Spinal cord (tissue), 10 donors: ENCODE results near the gene NAA60. TPM values are rescaled to one million over a fixed set of nuclear protein-coding genes. Genes with fewer than 3 reads are reported as not detected.

Experiments
- DNase-seq, 6 donors: peaks; one replicate each; pipeline versions ENCODE4 v3.0.0 to v3.0.0-alpha.2; 2013 to 2015; ENCODE audit warnings: low spot score in 6 of 6, low read depth in 4 of 6
- H3K27ac ChIP-seq: one replicate; pipeline ENCODE4 v1.5.1; 2013; ENCODE audit warnings: low read depth, low read length, control low read depth
- H3K27me3 ChIP-seq: one replicate; pipeline ENCODE4 v1.6.1; 2013; ENCODE audit warnings: low read length; ENCODE audit not compliant: control insufficient read depth, insufficient read depth
- H3K36me3 ChIP-seq: one replicate; pipeline ENCODE4 v1.6.1; 2013; ENCODE audit warnings: low read length; ENCODE audit not compliant: control insufficient read depth, insufficient read depth
- H3K4me1 ChIP-seq: one replicate; pipeline ENCODE4 v1.6.1; 2013; ENCODE audit warnings: low read length; ENCODE audit not compliant: control insufficient read depth, insufficient read depth
- H3K4me3 ChIP-seq: one replicate; pipeline ENCODE4 v1.5.1; 2013; ENCODE audit warnings: low read depth, low read length, control low read depth
- H3K9me3 ChIP-seq: one replicate; pipeline ENCODE4 v1.6.1; 2013; ENCODE audit warnings: low read length; ENCODE audit not compliant: control insufficient read depth, insufficient read depth
- WGBS: methylation state at CpG from one replicate; pipeline ENCODE4 v1.1.5; 2013; ENCODE audit warnings: missing lambda C conversion rate; ENCODE audit not compliant: insufficient coverage; 5-methylcytosine and 5-hydroxymethylcytosine counted together
- long read RNA-seq, 4 donors: transcript quantifications; one replicate each; lab custom pipeline, GENCODE V29; 2026
- polyA plus RNA-seq, 2 donors: library from polyadenylated mRNA; unstranded; fragments of 120-200 nt; gene quantifications; one replicate each; pipeline ENCODE4 v1.2.1, GENCODE V29; 2013; ENCODE audit not compliant: insufficient read length in 2 of 2
- total RNA-seq, 2 donors: library from RNA; depleted of rRNA in 1 of 2; stranded (reverse); fragments of 120-200 nt in 1 of 2; fragments of >200 nt in 1 of 2; gene quantifications; one replicate each; pipeline versions ENCODE4 v1.2.3 to v1.2.4, GENCODE V29; 2013 to 2014
- donor health status: healthy.

NAA60 gene
- total RNA-seq, result 10 to 100 TPM; 14.8 to 18.5 TPM
- polyA plus RNA-seq, result 10 to 100 TPM; 65.3 to 71.3 TPM
- long read RNA-seq, donor 1, transcript NAA60-229 (7 exons, 2,531 nt), result major isoform, 6 of 22 reads
- long read RNA-seq, donor 1, transcript NAA60-238 (5 exons, 3,899 nt), result major isoform, 6 of 22 reads
- long read RNA-seq, donor 1, partial matches to known transcripts, result 0 of 22 reads
- long read RNA-seq, donor 1, other reads (novel, unspliced or antisense), result 0 of 22 reads
- long read RNA-seq, donor 2, transcript NAA60-238 (5 exons, 3,899 nt), result major isoform, 14 of 16 reads
- long read RNA-seq, donor 2, partial matches to known transcripts, result 0 of 16 reads
- long read RNA-seq, donor 2, other reads (novel, unspliced or antisense), result 0 of 16 reads
- long read RNA-seq, donor 3, transcript NAA60-238 (5 exons, 3,899 nt), result major isoform, 16 of 34 reads
- long read RNA-seq, donor 3, partial matches to known transcripts, result 6 of 34 reads
- long read RNA-seq, donor 3, other reads (novel, unspliced or antisense), result 0 of 34 reads
- long read RNA-seq, donor 4, transcript NAA60-238 (5 exons, 3,899 nt), result major isoform, 6 of 24 reads
- long read RNA-seq, donor 4, partial matches to known transcripts, result 14 of 24 reads
- long read RNA-seq, donor 4, other reads (novel, unspliced or antisense), result 0 of 24 reads

GRCh38 chr16:3443108-3444031 is at the start of gene NAA60, which contains the start of gene ZNF597:
Gene NAA60, plus strand, starts transcription at chr16:3443680. Its CDS starts 32,548 bp downstream, at chr16:3476228.
Gene ZNF597, minus strand, starts transcription at chr16:3443504. Its CDS starts 351 bp downstream, at chr16:3443153.
- H3K4me3 ChIP-seq, result peak within 1 kb of the TSS; percentile 64
- H3K4me1 ChIP-seq, result peaks cover 3% of the 10 kb centered on the region
- peaks cover 11% of the 10 kb centered on the region for H3K36me3 ChIP-seq
- peak in 5 of 6 donors; percentile 71 to 98 (median 89) for DNase-seq
- peak within 1 kb of the TSS; percentile 72 for H3K27ac ChIP-seq
- H3K27me3 ChIP-seq, result no peaks in the 10 kb centered on the region
- peaks cover 5% of the 10 kb centered on the region for H3K9me3 ChIP-seq
- WGBS, result 43% methylated on average over 60 of the region's 61 CpGs

DNA sequence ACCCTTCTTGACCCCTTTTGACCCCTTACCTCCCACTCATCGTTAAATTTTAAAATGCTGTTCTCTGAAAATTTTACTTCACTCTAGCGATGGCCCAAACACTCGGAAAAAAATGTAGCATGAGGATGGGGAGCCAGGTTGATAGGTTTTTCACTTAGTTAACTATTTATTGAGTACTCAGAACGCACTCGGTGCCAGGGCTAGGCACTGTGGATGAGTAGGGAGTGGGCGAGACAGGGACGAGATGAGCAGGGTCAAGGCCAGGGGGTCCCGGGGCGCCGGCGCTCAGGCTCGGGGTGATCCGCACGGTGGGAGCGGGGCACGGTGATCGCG is 43.1 kb upstream of the NAA60 start:
- WGBS, result 0% methylated on average over 17 of the region's 18 CpGs
- no peaks in the 10 kb centered on the region for H3K27me3 ChIP-seq
- H3K4me1 ChIP-seq, result peaks cover 21% of the 10 kb centered on the region
- DNase-seq, result no peak
- peak overlapping the region; percentile 79 for H3K4me3 ChIP-seq
- peaks cover 8% of the 10 kb centered on the region for H3K9me3 ChIP-seq
- peak overlapping the region; percentile 75 for H3K27ac ChIP-seq
- H3K36me3 ChIP-seq, result peaks cover 35% of the 10 kb centered on the region

DNA sequence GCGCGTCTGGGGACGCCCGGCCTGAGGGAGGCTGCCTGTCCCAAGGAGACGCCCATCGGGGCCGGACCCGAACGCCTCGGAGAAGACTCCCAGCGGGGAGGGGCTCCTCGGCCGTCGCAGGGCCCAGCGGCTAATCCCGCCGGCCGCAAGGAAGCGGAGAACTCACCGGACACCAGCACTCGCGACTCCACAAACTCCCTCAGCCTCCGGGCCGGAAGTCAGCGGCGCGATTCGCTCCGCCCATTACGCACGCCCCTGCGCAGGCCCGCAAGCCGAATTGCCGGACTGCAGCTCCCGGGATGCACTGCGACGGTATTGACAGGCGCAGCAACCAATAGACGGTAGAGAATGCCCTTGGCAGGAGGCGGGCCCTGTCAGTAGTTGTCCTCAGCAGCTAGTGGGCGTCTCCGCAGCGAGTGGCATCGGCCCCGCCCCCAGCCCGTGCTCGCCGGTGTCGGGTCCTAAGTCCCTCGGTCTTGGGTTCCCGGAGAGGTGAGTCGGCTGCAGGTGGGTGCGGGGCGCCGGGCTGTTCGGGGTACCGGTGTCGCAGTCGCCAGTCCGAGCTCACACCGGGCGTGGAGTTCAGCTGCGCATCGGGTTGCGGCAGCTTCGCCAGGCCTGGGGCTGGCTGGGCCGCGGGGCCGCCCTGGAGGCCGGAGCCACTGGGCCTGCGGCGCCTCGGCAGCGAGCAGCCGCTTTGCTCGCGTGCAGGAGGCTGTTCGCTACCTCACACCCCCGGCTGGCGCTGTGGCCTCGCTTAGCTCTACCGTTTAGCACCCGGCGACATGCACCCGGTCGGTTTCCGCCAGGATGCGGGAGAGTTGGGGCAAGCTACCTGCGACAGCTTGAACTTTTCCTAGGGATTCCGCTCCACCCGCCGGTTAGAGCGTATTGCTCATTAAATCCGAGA is 42.4 kb upstream of the NAA60 start, which contains the start of the genes ZNF174 and ZSCAN32:
ZNF174 (plus strand) TSS at position 437 of the 910 bp plus-strand sequence. CDS start 790 bp downstream, outside the sequence.
ZSCAN32 (minus strand) TSS at position 226 of the 910 bp plus-strand sequence. CDS start 3,447 bp downstream, outside the sequence.
- H3K27ac ChIP-seq, result peak within 1 kb of the TSS; percentile 75
- under 1% methylated on average over 92 of the region's 95 CpGs for WGBS
- H3K9me3 ChIP-seq, result peaks cover 13% of the 10 kb centered on the region
- H3K27me3 ChIP-seq, result no peaks in the 10 kb centered on the region
- peak within 1 kb of the TSS; percentile 79 for H3K4me3 ChIP-seq
- DNase-seq, result peak; percentile 96 to 100 (median 98)
- peaks cover 21% of the 10 kb centered on the region for H3K4me1 ChIP-seq
- peaks cover 36% of the 10 kb centered on the region for H3K36me3 ChIP-seq

GRCh38 chr16:3401719-3402397 is 41.6 kb upstream of the NAA60 start:
- DNase-seq, result peak in 3 of 6 donors; percentile 3 to 13 (median 9)
- Histone ChIP-seq H3K27ac (peak overlapping the region; percentile 72), H3K27me3 (no peaks in the 10 kb centered on the region), H3K36me3 (peaks cover 33% of the 10 kb centered on the region), H3K4me3 (peak overlapping the region; percentile 79), H3K9me3 (peaks cover 15% of the 10 kb centered on the region), H3K4me1 (peaks cover 21% of the 10 kb centered on the region)
- 24% methylated on average over 14 of the region's 17 CpGs for WGBS

DNA sequence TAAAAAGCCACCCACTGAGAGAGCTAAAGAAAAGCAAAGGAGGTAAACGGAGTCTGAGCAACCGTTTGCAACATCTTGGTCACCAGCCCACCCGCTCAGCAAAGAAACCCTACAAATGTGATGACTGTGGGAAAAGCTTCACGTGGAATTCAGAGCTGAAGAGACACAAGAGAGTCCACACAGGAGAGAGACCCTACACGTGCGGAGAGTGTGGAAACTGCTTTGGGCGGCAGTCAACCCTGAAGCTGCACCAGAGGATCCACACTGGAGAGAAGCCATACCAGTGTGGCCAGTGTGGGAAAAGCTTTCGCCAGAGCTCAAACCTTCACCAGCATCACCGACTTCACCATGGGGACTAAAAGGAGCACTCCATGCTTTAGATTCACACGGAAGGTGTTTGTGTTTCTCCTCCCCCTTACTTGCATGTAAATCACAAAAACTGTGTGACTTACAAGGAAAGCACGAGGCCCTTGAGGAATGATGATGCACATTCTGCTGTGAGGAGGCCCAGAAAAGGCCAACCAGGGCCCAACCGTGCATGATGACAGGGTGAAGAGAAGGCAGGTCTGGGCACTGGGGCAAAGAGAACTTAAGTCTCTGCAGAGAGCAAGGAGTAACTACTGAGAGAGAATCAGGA is 34.8 kb upstream of the NAA60 start:
- DNase-seq, result no peak
- no peak overlapping the region for H3K27ac ChIP-seq
- WGBS, result 97% methylated on average over 9 of the region's 12 CpGs
- H3K27me3 ChIP-seq, result no peaks in the 10 kb centered on the region
- peaks cover 40% of the 10 kb centered on the region for H3K9me3 ChIP-seq
- H3K4me1 ChIP-seq, result peaks cover 3% of the 10 kb centered on the region
- peaks cover 46% of the 10 kb centered on the region for H3K36me3 ChIP-seq
- H3K4me3 ChIP-seq, result no peak overlapping the region

- no peak for DNase-seq
- no peak overlapping the region for H3K27ac ChIP-seq
- H3K4me3 ChIP-seq, result no peak overlapping the region
- WGBS, result 35% methylated on average over 28 of the region's 29 CpGs
- no peaks in the 10 kb centered on the region for H3K27me3 ChIP-seq
- no peaks in the 10 kb centered on the region for H3K4me1 ChIP-seq
- H3K9me3 ChIP-seq, result peaks cover 11% of the 10 kb centered on the region
- peaks cover 19% of the 10 kb centered on the region for H3K36me3 ChIP-seq
Observed at GRCh38 chr16:3413730-3414379, 29.6 kb upstream of the NAA60 start.

DNA sequence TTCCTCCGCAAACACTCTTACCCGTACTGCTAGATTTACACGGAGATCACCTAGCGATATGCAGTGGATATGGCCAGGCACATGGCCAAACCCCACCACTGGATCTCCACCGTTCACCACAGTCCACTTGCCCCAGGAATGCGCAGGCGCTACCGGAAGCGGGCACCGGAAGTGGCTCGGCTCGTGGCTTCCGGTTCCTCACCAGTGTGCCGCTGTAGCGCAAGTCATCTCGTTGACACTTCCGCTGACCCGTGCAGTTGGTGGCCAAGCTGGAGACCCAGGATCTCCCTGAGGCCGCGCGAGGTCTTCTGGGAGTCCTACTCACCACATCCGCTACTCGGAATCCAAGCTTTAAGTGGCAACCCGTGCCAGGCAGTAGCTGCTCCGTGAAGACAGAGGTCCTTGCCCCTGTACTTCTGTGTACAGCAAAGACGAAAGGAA is 11.7 kb upstream of the NAA60 start:
- Histone ChIP-seq H3K27ac (no peak overlapping the region), H3K4me1 (peaks cover 4% of the 10 kb centered on the region), H3K36me3 (peaks cover 5% of the 10 kb centered on the region), H3K9me3 (no peaks in the 10 kb centered on the region), H3K4me3 (peak overlapping the region; percentile 29), H3K27me3 (no peaks in the 10 kb centered on the region)
- WGBS, result 51% methylated on average over 26 of the region's 26 CpGs
- DNase-seq, result peak in 2 of 6 donors; percentile 61 to 75
